ENCODE results near the gene FAXDC2.

- TF ChIP-seq CTCF (IDR thresholded peaks at IDR 0.05; ENCODE audit: insufficient read depth, low read depth, low read length) (no peak), EZH2 (IDR thresholded peaks at IDR 0.05; ENCODE audit: insufficient read depth, low read length) (no peak)
Measured at GRCh38 chr5:154786414-154786813, 64.0 kb downstream of the FAXDC2 start.
